Mammary epithelial cell (primary cell): ENCODE measurements around the gene HNMT.
"Not testable (repeated sequence)": the region's sequence is repeated elsewhere in the genome, so short reads cannot be mapped to it uniquely, and the experiment has no call there.

Experiments
- CTCF ChIP-seq, 2 donors: IDR thresholded peaks in 1 of 2; conservative IDR thresholded peaks in 1 of 2; 2 replicates each; pipeline ENCODE4 v1.5.1; 2011 to 2012; ENCODE audit warnings: inconsistent platforms in 2 of 2, low read length in 2 of 2, mild to moderate bottlenecking in 2 of 2, control low read depth in 1 of 2, low read depth in 1 of 2; ENCODE audit not compliant: insufficient read depth in 1 of 2; ENCODE audit errors: extremely low read depth in 1 of 2
- EZH2 ChIP-seq: IDR thresholded peaks from 2 replicates; pipeline ENCODE4 v1.6.1; 2012; ENCODE audit warnings: low read length, inconsistent platforms, borderline replicate concordance

- TF ChIP-seq CTCF (conservative IDR thresholded peaks at IDR 0.05 in 1 of 2, IDR thresholded peaks at IDR 0.05 in 1 of 2; ENCODE audit: extremely low read depth in 1 of 2, insufficient read depth in 1 of 2, low read depth in 1 of 2, low read length in 2 of 2); EZH2: not testable (repeated sequence)
Observed at GRCh38 chr2:138043588-138043987, 79.3 kb downstream of the HNMT start.
